GM12864 (cell line): ENCODE data around the gene MCOLN2.

ENCODE experiments used
- DNase-seq: peaks from one replicate; pipeline ENCODE4 v3.0.0-alpha.2; 2011; ENCODE audit warnings: low read depth
- H3K4me3 ChIP-seq: 2 replicates; pipeline ENCODE4 v1.5.1; 2011; ENCODE audit warnings: mild to moderate bottlenecking, low read depth, low read length, control low read depth
- CTCF ChIP-seq: IDR thresholded peaks from 2 replicates; pipeline ENCODE4 v1.5.1; 2011; ENCODE audit warnings: low read depth, mild to moderate bottlenecking, moderate library complexity, low read length, control low read depth, inconsistent platforms; ENCODE audit errors: missing control alignments

The MCOLN2 gene

GRCh38 chr1:84959294-84959693, 37.6 kb downstream of the MCOLN2 start:
- peak; percentile 59 for DNase-seq
- TF ChIP-seq CTCF = no peak
- no peak overlapping the region for H3K4me3 ChIP-seq

GRCh38 chr1:84957966-84958365, 38.9 kb downstream of the MCOLN2 start:
- no peak for DNase-seq
- TF ChIP-seq CTCF = no peak
- no peak overlapping the region for H3K4me3 ChIP-seq

GRCh38 chr1:84956655-84957054, 40.3 kb downstream of the MCOLN2 start:
- H3K4me3 ChIP-seq = no peak overlapping the region
- TF ChIP-seq CTCF = no peak
- DNase-seq = no peak

GRCh38 chr1:84956097-84956496, 40.8 kb downstream of the MCOLN2 start:
- DNase-seq = no peak
- TF ChIP-seq CTCF = no peak
- no peak overlapping the region for H3K4me3 ChIP-seq

- DNase-seq = no peak
- no peak overlapping the region for H3K4me3 ChIP-seq
- no peak for TF ChIP-seq CTCF
Measured at GRCh38 chr1:84949664-84950063, 47.2 kb downstream of the MCOLN2 start.

GRCh38 chr1:84947536-84948410, 49.1 kb downstream of the MCOLN2 start:
- DNase-seq = no peak
- H3K4me3 ChIP-seq = no peak overlapping the region
- TF ChIP-seq CTCF = no peak

GRCh38 chr1:84946631-84947030, 50.3 kb downstream of the MCOLN2 start:
- H3K4me3 ChIP-seq = no peak overlapping the region
- no peak for TF ChIP-seq CTCF
- DNase-seq = no peak
